Neural cell (in vitro differentiated cells): ENCODE measurements around the gene S100A8. TPM values are rescaled to one million over a fixed set of nuclear protein-coding genes. Genes with fewer than 3 reads are reported as not detected.

ENCODE experiments used
- H2AFZ ChIP-seq: fragments of 200-600, 300-800 bp; sonication (generic), shearing (Covaris generic); 2 replicates; pipeline ENCODE4 v1.6.0; 2014; ENCODE audit warnings: low read depth, mild to moderate bottlenecking, antibody characterized with exemption, low read length, moderate library complexity
- H3F3A ChIP-seq: fragments of 200-600 bp; shearing (Covaris generic); 2 replicates; pipeline ENCODE4 v1.6.1; 2016; ENCODE audit warnings: mild to moderate bottlenecking, moderate library complexity, mixed read lengths, antibody characterized with exemption, low read length; ENCODE audit not compliant: insufficient read depth, poor library complexity, severe bottlenecking
- H3K27ac ChIP-seq: fragments of 200-600, 300-800 bp; sonication (generic), shearing (Covaris generic); 2 replicates; pipeline ENCODE4 v1.5.1; 2014; ENCODE audit warnings: mild to moderate bottlenecking, low read length, moderate library complexity
- H3K27me3 ChIP-seq: fragments of 300-800, 200-600 bp; sonication (generic), shearing (Covaris generic); 2 replicates; pipeline ENCODE4 v1.6.0; 2014; ENCODE audit warnings: mild to moderate bottlenecking, low read depth, low read length, moderate library complexity; ENCODE audit not compliant: insufficient read depth
- H3K36me3 ChIP-seq: fragments of 300-800, 200-600 bp; sonication (generic), shearing (Covaris generic); 2 replicates; pipeline ENCODE4 v1.5.1; 2014; ENCODE audit warnings: mild to moderate bottlenecking, antibody characterized with exemption, low read length, moderate library complexity; ENCODE audit not compliant: insufficient read depth
- H3K4me2 ChIP-seq: fragments of 300-800, 200-600 bp; sonication (generic), shearing (Covaris generic); 2 replicates; pipeline ENCODE4 v1.6.0; 2014; ENCODE audit warnings: mild to moderate bottlenecking, low read length
- H3K4me3 ChIP-seq: fragments of 300-800, 200-600 bp; sonication (generic), shearing (Covaris generic); 2 replicates; pipeline ENCODE4 v1.5.1; 2014; ENCODE audit warnings: mild to moderate bottlenecking, low read length, moderate library complexity
- H3K79me2 ChIP-seq: fragments of 200-600 bp; shearing (Covaris generic); replicated peaks from 2 replicates; pipeline ENCODE4 v1.6.0; 2014; ENCODE audit warnings: mild to moderate bottlenecking, low read length, moderate library complexity; ENCODE audit not compliant: insufficient read depth
- H3K9ac ChIP-seq: fragments of 300-800, 200-600 bp; sonication (generic), shearing (Covaris generic); 2 replicates; pipeline ENCODE4 v1.6.1; 2016; ENCODE audit warnings: mild to moderate bottlenecking, low read length, mixed read lengths
- H3K9me2 ChIP-seq: fragments of 200-600 bp; shearing (Covaris generic); 2 replicates; pipeline ENCODE4 v1.6.1; 2016; ENCODE audit warnings: mild to moderate bottlenecking, low read length, mixed read lengths; ENCODE audit not compliant: insufficient read depth
- H3K9me3 ChIP-seq: fragments of 200-600, 300-800 bp; sonication (generic), shearing (Covaris generic); 2 replicates; pipeline ENCODE4 v1.6.1; 2016; ENCODE audit warnings: mild to moderate bottlenecking, mixed run types, low read length, moderate library complexity, mixed read lengths
- H4K20me1 ChIP-seq: fragments of 200-600 bp; shearing (Covaris generic); 2 replicates; pipeline ENCODE4 v1.6.1; 2016; ENCODE audit warnings: mild to moderate bottlenecking, mixed run types; ENCODE audit not compliant: insufficient read depth
- CTCF ChIP-seq: fragments of 450-650 bp; IDR thresholded peaks from 2 replicates; pipeline ENCODE4 v1.5.1; 2014; ENCODE audit warnings: antibody characterized with exemption, mild to moderate bottlenecking, moderate library complexity; ENCODE audit not compliant: poor library complexity, severe bottlenecking
- EP300 ChIP-seq: fragments of 450-650 bp; conservative IDR thresholded peaks from 2 replicates; pipeline ENCODE4 v1.6.1; 2014; ENCODE audit warnings: antibody characterized with exemption, mild to moderate bottlenecking, moderate library complexity; ENCODE audit not compliant: poor library complexity, severe bottlenecking
- EZH2 ChIP-seq: fragments of 200-600, 300-800 bp; shearing (Covaris generic), sonication (generic); IDR thresholded peaks from 2 replicates; pipeline ENCODE4 v1.6.1; 2014; ENCODE audit warnings: antibody characterized with exemption, low read length, borderline replicate concordance, mild to moderate bottlenecking; ENCODE audit not compliant: insufficient read depth, poor library complexity, severe bottlenecking
- MXI1 ChIP-seq: fragments of 450-650 bp; conservative IDR thresholded peaks from 2 replicates; pipeline ENCODE4 v1.6.1; 2014; ENCODE audit warnings: antibody characterized with exemption, mild to moderate bottlenecking; ENCODE audit not compliant: poor library complexity, severe bottlenecking
- POLR2AphosphoS5 ChIP-seq: IDR thresholded peaks from 2 replicates; pipeline ENCODE4 v1.6.1; 2012
- RAD21 ChIP-seq: fragments of 450-650 bp; conservative IDR thresholded peaks from 2 replicates; pipeline ENCODE4 v1.6.1; 2014; ENCODE audit warnings: antibody characterized with exemption, mild to moderate bottlenecking, moderate library complexity
- REST ChIP-seq: IDR thresholded peaks from 2 replicates; pipeline ENCODE4 v1.6.1; 2012; ENCODE audit warnings: borderline replicate concordance
- SMC3 ChIP-seq: fragments of 450-650 bp; conservative IDR thresholded peaks from 2 replicates; pipeline ENCODE4 v1.6.1; 2014; ENCODE audit warnings: antibody characterized with exemption, mild to moderate bottlenecking, moderate library complexity; ENCODE audit not compliant: poor library complexity
- TAF1 ChIP-seq: IDR thresholded peaks from 2 replicates; pipeline ENCODE4 v1.6.1; 2012; ENCODE audit warnings: low read depth
- polyA plus RNA-seq: library from polyadenylated mRNA; depleted of rRNA; stranded (reverse); fragments of >200 nt; gene quantifications from 2 replicates; pipeline ENCODE4 v1.2.3, GENCODE V29; 2014

S100A8 gene
- polyA plus RNA-seq, 1 donor from 2014 or later: not detected

GRCh38 chr1:153389973-153390879 lies 647 bp downstream of the S100A8 start:
- Histone ChIP-seq H4K20me1 (no peaks in the 10 kb centered on the region), H3K4me3 (no peak overlapping the region), H3K79me2 (no peaks in the 10 kb centered on the region), H3K4me2 (no peak overlapping the region), H3K9me3 (no peaks in the 10 kb centered on the region), H2AFZ (no peak overlapping the region), H3F3A (no peaks in the 10 kb centered on the region), H3K27ac (no peak overlapping the region), H3K9me2 (no peaks in the 10 kb centered on the region), H3K36me3 (no peaks in the 10 kb centered on the region), H3K27me3 (no peaks in the 10 kb centered on the region), H3K9ac (no peak overlapping the region)
- TF ChIP-seq SMC3 (no peak), MXI1 (no peak), CTCF (no peak), POLR2AphosphoS5 (no peak), EZH2 (no peak), TAF1 (no peak), REST (no peak), RAD21 (no peak), EP300 (no peak)

- Histone ChIP-seq H4K20me1 (no peaks in the 10 kb centered on the region), H3K9me2 (no peaks in the 10 kb centered on the region), H3K27me3 (no peaks in the 10 kb centered on the region), H3K9ac (no peak overlapping the region), H3K79me2 (no peaks in the 10 kb centered on the region), H3K4me3 (no peak overlapping the region), H3F3A (no peaks in the 10 kb centered on the region), H2AFZ (no peak overlapping the region), H3K36me3 (no peaks in the 10 kb centered on the region), H3K27ac (no peak overlapping the region), H3K4me2 (no peak overlapping the region), H3K9me3 (no peaks in the 10 kb centered on the region)
- TF ChIP-seq EZH2: no peak
- TF ChIP-seq RAD21: no peak
- TF ChIP-seq SMC3: no peak
- no peak for TF ChIP-seq REST
- TF ChIP-seq EP300: no peak
- TF ChIP-seq CTCF: no peak
- no peak for TF ChIP-seq MXI1
- no peak for TF ChIP-seq POLR2AphosphoS5
- no peak for TF ChIP-seq TAF1
Observed at GRCh38 chr1:153389401-153389800, 1.5 kb downstream of the S100A8 start.
